Adrenal gland (tissue), 12 donors: ENCODE data around the gene ST3GAL6. TPM values are rescaled to one million over a fixed set of nuclear protein-coding genes. Genes with fewer than 3 reads are reported as not detected.

Source experiments
- DNase-seq, 7 donors: peaks; one replicate each; pipeline ENCODE4 v3.0.0-alpha.2; 2019 to 2020
- H3K27ac ChIP-seq, 5 donors: fragments of 200-600 bp; sonication (generic) in 4 of 5; 1 replicate in 3 of 5; 2 replicates in 2 of 5; pipeline versions ENCODE4 v1.5.1 to v1.8.0; 2016 to 2020; ENCODE audit warnings: mild to moderate bottlenecking in 1 of 5
- H3K27me3 ChIP-seq: fragments of 200-600 bp; 2 replicates; pipeline ENCODE4 v1.8.0; 2021
- H3K36me3 ChIP-seq, 2 donors: fragments of 200-600 bp; replicated peaks in 1 of 2; 1 replicate in 1 of 2; 2 replicates in 1 of 2; pipeline versions ENCODE4 v1.5.1 to v1.8.0; 2018 to 2022
- H3K4me1 ChIP-seq, 2 donors: fragments of 200-600 bp; replicated peaks in 1 of 2; 1 replicate in 1 of 2; 2 replicates in 1 of 2; pipeline versions ENCODE4 v1.5.1 to v1.8.0; 2018 to 2021
- H3K4me3 ChIP-seq, 4 donors: fragments of 200-600 bp; sonication (generic) in 3 of 4; one replicate each; pipeline ENCODE4 v1.5.1; 2016 to 2018
- H3K9me3 ChIP-seq, 3 donors: fragments of 200-600 bp; sonication (generic) in 1 of 3; replicated peaks in 1 of 3; 1 replicate in 2 of 3; 2 replicates in 1 of 3; pipeline versions ENCODE4 v1.5.1 to v1.8.0; 2016 to 2021
- CTCF ChIP-seq, 6 experiments: fragments of 450-650 bp in 4 of 6; fragments of 200-600 bp in 2 of 6; sonication (generic) in 1 of 6; IDR thresholded peaks; 1 replicate in 5 of 6; 2 replicates in 1 of 6; pipeline versions ENCODE4 v1.5.1 to v1.8.0; 2016 to 2021; ENCODE audit warnings: antibody characterized with exemption in 6 of 6, mild to moderate bottlenecking in 2 of 6, moderate library complexity in 1 of 6
- POLR2A ChIP-seq, 2 donors: fragments of 450-650 bp; IDR thresholded peaks; one replicate each; pipeline ENCODE4 v1.6.1; 2017; ENCODE audit warnings: antibody characterized with exemption in 2 of 2, mild to moderate bottlenecking in 2 of 2, moderate library complexity in 1 of 2
- WGBS, 4 donors: extraction: QIAGEN DNeasy Blood & Tissue Kit in 2 of 4; methylation state at CpG; one replicate each; pipeline versions ENCODE4 v1.1.5 to v1.1.7; 2013 to 2017; 5-methylcytosine and 5-hydroxymethylcytosine counted together
- intact Hi-C, 2 donors: fragments of 100-400 bp; cut with DNase I; formaldehyde crosslinking; loops; one replicate each; pipeline versions ENCODE4 v1.14.1 to v1.15.0; 2022 to 2023
- polyA plus RNA-seq, 3 donors: library from polyadenylated mRNA; stranded (reverse); fragments of 200-250 nt in 2 of 3; fragments of 350-450 nt in 1 of 3; fragmentation: Illumina TruSeq in 1 of 3; extraction: RNeasy Lipid Tissue Mini Kit (QIAGEN cat#74804) in 1 of 3; gene quantifications; one replicate each; pipeline ENCODE4 v1.2.3, GENCODE V29; 2013 to 2014
- total RNA-seq, 9 donors: library from RNA; depleted of rRNA in 4 of 9; stranded (reverse); fragments of >200 nt in 4 of 9; fragments of 120-200 nt in 1 of 9; fragmentation: NEBNext Ultra II Directional in 1 of 9; extraction: Animal tissue kit (Norgen Biotek cat#: 25700) in 1 of 9; gene quantifications; one replicate each; pipeline versions ENCODE4 v1.1.0 to v1.2.4, GENCODE V29; 2013 to 2023
- donor health status: healthy with polysubstance abuse.
- donor health status: Bipolar disorder and iron deficiency.
- donor health status: DM: yes; HTN: yes; CAD: no.
- donor health status: DM: no; HTN: no; CAD: no.
- donor health status: DM: no; HTN: no; CAD: no.
- donor health status: DM: yes; HTN: yes; CAD: no.

Gene ST3GAL6
- total and polyA plus RNA-seq, 12 donors = 6.0 to 60.5 (median 20.1) TPM

- no peaks in the 10 kb centered on the region for H3K4me1 ChIP-seq
- H3K36me3 ChIP-seq = no peaks in the 10 kb centered on the region
- intact Hi-C loops = no loop called here
- WGBS, 4 donors = 40 to 50% (median 45%) methylated on average over 1 of the region's 1 CpG
- no peak for TF ChIP-seq POLR2A (IDR thresholded peaks at IDR 0.05)
- TF ChIP-seq CTCF (IDR thresholded peaks at IDR 0.05) = no peak
- H3K27ac ChIP-seq = no peak overlapping the region
- H3K9me3 ChIP-seq = no peaks in the 10 kb centered on the region
- H3K27me3 ChIP-seq = no peaks in the 10 kb centered on the region
- no peak overlapping the region for H3K4me3 ChIP-seq
- DNase-seq = no peak
These were observed 44.4 kb upstream of the ST3GAL6 start for GRCh38 chr3:98718730-98719129.

GRCh38 chr3:98721776-98722175 lies 41.4 kb upstream of the ST3GAL6 start:
- Histone ChIP-seq H3K27ac (no peak overlapping the region), H3K4me3 (no peak overlapping the region), H3K9me3 (no peaks in the 10 kb centered on the region), H3K36me3 (no peaks in the 10 kb centered on the region), H3K27me3 (no peaks in the 10 kb centered on the region), H3K4me1 (no peaks in the 10 kb centered on the region)
- no peak for DNase-seq
- intact Hi-C loops = no loop called here
- 80 to 97% (median 86%) methylated on average over 1 of the region's 1 CpG for WGBS, 4 donors
- TF ChIP-seq CTCF (IDR thresholded peaks at IDR 0.05) = no peak
- TF ChIP-seq POLR2A (IDR thresholded peaks at IDR 0.05) = no peak

- Histone ChIP-seq H3K27me3 (no peaks in the 10 kb centered on the region), H3K4me3 (no peak overlapping the region), H3K27ac (no peak overlapping the region), H3K4me1 (no peaks in the 10 kb centered on the region), H3K36me3 (no peaks in the 10 kb centered on the region), H3K9me3 (no peaks in the 10 kb centered on the region)
- TF ChIP-seq CTCF (IDR thresholded peaks at IDR 0.05) (no peak), POLR2A (IDR thresholded peaks at IDR 0.05) (no peak)
- no peak for DNase-seq
- 86 to 91% (median 87%) methylated on average over 4 of the region's 4 CpGs for WGBS, 4 donors
- intact Hi-C loops = no loop called here
These were observed 40.8 kb upstream of the ST3GAL6 start for GRCh38 chr3:98722389-98722788.

- no peaks in the 10 kb centered on the region for H3K9me3 ChIP-seq
- H3K4me3 ChIP-seq = no peak overlapping the region
- no peaks in the 10 kb centered on the region for H3K27me3 ChIP-seq
- intact Hi-C loops = no loop called here
- H3K27ac ChIP-seq = no peak overlapping the region
- DNase-seq = no peak
- no peaks in the 10 kb centered on the region for H3K36me3 ChIP-seq
- no peaks in the 10 kb centered on the region for H3K4me1 ChIP-seq
- TF ChIP-seq POLR2A (IDR thresholded peaks at IDR 0.05) (no peak), CTCF (IDR thresholded peaks at IDR 0.05) (no peak)
- 87 to 95% (median 93%) methylated on average over 2 of the region's 2 CpGs for WGBS, 4 donors
These were observed 37.8 kb upstream of the ST3GAL6 start for GRCh38 chr3:98725352-98725751.
